HUES48 (cell line): ENCODE data around the gene MAP3K2.
A peak's percentile ranks its signal among the peaks of the same experiment; 100 is the strongest.
"Not testable (repeated sequence)": the region's sequence is repeated elsewhere in the genome, so short reads cannot be mapped to it uniquely, and the experiment has no call there.

Experiments
- H3K27ac ChIP-seq: one replicate; pipeline ENCODE4 v1.7.0; 2013; ENCODE audit warnings: low read depth, low read length, inconsistent platforms
- H3K27me3 ChIP-seq: 2 replicates; pipeline ENCODE4 v1.6.1; 2013; ENCODE audit warnings: mild to moderate bottlenecking, low read length; ENCODE audit not compliant: control insufficient read depth, insufficient read depth
- H3K36me3 ChIP-seq: 2 replicates; pipeline ENCODE4 v1.6.1; 2013; ENCODE audit warnings: low read length; ENCODE audit not compliant: control insufficient read depth, insufficient read depth
- H3K4me1 ChIP-seq: 2 replicates; pipeline ENCODE4 v1.6.1; 2013; ENCODE audit warnings: mild to moderate bottlenecking, low read length; ENCODE audit not compliant: control insufficient read depth, insufficient read depth
- H3K4me3 ChIP-seq: 2 replicates; pipeline ENCODE4 v1.5.1; 2013; ENCODE audit warnings: mild to moderate bottlenecking, low read depth, low read length
- H3K9ac ChIP-seq: 2 replicates; pipeline ENCODE4 v1.6.1; 2013; ENCODE audit warnings: mild to moderate bottlenecking, low read depth, low read length, moderate library complexity
- H3K9me3 ChIP-seq: 2 replicates; pipeline ENCODE4 v1.6.1; 2013; ENCODE audit warnings: low read length; ENCODE audit not compliant: control insufficient read depth, insufficient read depth

Gene MAP3K2

DNA sequence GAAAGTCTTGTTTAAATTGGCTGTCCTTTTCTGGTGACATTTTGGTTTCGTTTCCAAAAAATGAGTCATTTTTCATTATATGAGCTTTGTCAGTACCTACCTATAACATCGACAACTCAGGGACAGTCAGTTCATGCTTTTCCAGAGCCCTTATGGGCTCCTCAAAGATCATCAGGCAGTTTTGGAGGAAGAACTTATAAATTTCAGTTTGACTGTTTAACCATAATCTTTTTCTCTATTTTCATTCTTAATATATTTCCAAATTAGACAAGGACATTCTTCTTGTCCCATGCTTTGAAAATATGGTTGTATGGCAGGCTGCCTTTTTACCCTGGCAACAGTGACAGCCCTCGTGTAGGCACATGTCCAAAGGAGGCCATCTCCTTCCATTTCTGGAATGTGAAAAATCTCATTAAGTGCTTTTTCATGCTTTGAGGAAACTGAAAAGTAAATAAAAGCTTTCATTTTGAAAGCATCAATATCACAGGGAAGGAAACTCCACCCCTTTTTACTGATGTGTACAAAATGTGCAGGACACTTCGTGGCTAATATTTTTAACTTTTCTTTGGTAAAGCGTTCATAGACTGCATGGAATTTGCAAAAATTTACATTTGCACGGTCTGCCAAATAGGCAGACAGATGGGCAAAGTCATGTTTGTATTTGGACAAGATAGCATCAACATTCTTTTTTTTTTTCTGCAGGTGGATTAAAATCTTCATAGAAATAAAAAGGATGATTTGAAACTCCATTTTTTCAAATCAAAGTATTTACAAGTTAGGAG is 23.3 kb upstream of the MAP3K2 start:
- H3K9me3 ChIP-seq = 0 out of 2 replicates have a peak, but pooled peaks cover 2% of the 10 kb centered on the region
- no peak overlapping the region for H3K27ac ChIP-seq
- H3K4me1 ChIP-seq = peaks cover 3% of the 10 kb centered on the region; the same call in 1 of the 2 replicates
- peaks cover 16% of the 10 kb centered on the region for H3K27me3 ChIP-seq
- H3K9ac ChIP-seq = no peak overlapping the region
- no peak overlapping the region for H3K4me3 ChIP-seq
- no peaks in the 10 kb centered on the region for H3K36me3 ChIP-seq

DNA sequence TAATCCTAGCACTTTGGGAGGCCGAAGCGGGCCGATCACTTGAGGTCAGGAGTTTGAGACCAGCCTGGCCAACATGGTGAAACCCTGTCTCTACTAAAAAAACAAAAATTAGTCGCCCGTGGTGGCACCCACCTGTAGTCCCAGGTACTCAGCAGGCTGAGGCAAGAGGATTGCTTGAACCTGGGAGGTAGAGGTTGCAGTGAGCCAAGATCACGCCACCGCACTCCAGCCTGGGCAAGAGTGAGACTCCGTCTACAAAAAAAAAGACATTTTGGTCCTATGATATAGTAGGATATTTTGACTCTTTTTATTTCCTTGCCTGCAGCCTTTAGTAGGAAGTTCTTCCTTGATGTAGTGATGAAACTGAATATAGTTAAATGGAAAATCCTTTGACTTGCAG is 21.9 kb upstream of the MAP3K2 start:
- H3K27ac ChIP-seq, H3K27me3 ChIP-seq, H3K4me1 ChIP-seq, H3K4me3 ChIP-seq, H3K9me3 ChIP-seq, H3K9ac ChIP-seq, H3K36me3 ChIP-seq: not testable (repeated sequence)

GRCh38 chr2:127408807-127409099 is 21.0 kb upstream of the MAP3K2 start:
- no peaks in the 10 kb centered on the region for H3K36me3 ChIP-seq
- no peak overlapping the region for H3K9ac ChIP-seq
- H3K9me3 ChIP-seq = 0 out of 2 replicates have a peak, but pooled peaks cover 2% of the 10 kb centered on the region
- H3K27ac ChIP-seq = peak overlapping the region; percentile 85
- H3K27me3 ChIP-seq = no peaks in the 10 kb centered on the region; the same call in 1 of the 2 replicates
- peak overlapping the region; percentile 66 for H3K4me3 ChIP-seq
- H3K4me1 ChIP-seq = peaks cover 8% of the 10 kb centered on the region; the same call in 1 of the 2 replicates

DNA sequence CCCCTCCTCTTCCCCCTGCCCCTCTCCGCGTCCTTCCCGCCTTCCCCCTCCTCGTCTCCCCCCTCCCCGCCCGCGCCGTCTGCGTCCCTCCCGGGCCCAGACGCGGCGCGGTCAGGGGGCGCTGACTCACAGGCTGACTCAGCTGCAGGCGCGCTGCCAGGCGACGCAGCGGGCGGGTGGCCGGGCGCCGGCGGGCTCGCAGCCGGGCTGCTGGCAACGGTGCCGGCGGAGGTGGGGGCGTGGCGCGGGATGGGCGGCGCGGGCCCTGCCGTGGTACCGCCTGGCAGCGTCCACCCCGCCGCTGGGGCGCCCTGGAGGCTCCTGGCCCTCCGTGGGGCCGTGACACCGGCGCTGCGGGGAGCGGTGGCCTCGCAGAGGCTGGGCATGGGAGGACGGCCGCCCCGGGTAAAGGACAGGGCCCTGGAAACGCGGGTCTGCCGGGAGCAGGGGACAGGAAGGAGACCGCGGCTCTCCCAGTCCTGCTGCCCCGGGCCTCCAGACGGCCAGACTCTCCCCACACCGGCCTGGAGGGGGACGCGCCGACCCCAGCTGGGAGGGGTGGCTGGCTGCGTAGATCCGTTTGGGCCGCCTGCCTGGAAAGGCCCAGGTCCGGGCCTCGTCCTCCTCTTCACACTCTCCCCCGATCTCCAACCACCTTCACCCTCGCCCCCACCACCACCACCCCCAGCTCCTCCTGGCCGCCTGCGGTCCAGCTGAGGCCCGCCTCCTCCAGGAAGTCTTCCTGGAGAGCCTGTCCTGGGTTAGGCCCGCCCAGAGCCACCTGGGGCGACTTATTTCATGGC is 20.4 kb upstream of the MAP3K2 start:
- no peaks in the 10 kb centered on the region; the same call in 1 of the 2 replicates for H3K27me3 ChIP-seq
- peak overlapping the region; percentile 66 for H3K4me3 ChIP-seq
- 0 out of 2 replicates have a peak, but pooled peaks cover 2% of the 10 kb centered on the region for H3K9me3 ChIP-seq
- H3K36me3 ChIP-seq = no peaks in the 10 kb centered on the region
- peak overlapping the region; percentile 44; the same call in 1 of the 2 replicates for H3K9ac ChIP-seq
- peak overlapping the region; percentile 85 for H3K27ac ChIP-seq
- peaks cover 8% of the 10 kb centered on the region; the same call in 1 of the 2 replicates for H3K4me1 ChIP-seq

- Histone ChIP-seq H3K4me1 (peaks cover 8% of the 10 kb centered on the region; the same call in 1 of the 2 replicates), H3K4me3 (peak overlapping the region; percentile 66), H3K36me3 (no peaks in the 10 kb centered on the region), H3K9ac (no peak overlapping the region), H3K9me3 (no peaks in the 10 kb centered on the region), H3K27ac (no peak overlapping the region), H3K27me3 (no peaks in the 10 kb centered on the region; the same call in 1 of the 2 replicates)
Measured at GRCh38 chr2:127407661-127408003, 19.9 kb upstream of the MAP3K2 start.

DNA sequence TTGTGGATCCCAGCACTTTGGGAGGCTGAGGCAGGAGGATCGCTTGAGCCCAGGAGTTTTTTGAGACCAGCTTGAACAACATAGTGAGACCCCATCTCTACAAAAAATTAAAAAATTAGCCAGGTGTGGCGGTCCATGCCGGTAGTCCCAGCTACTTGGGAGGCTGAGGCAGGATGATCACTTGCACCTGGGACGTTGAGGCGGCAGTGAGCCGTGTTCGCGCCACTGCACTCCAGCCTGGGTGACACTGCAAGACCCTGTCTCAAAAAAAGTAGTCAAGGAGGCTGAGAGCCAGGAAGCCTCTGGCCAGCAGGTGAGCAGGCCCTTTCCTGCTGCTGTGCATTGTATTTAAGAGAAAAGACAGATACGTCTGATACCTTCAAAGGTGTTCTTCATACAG is 19.3 kb upstream of the MAP3K2 start:
- Histone ChIP-seq H3K27me3 (no peaks in the 10 kb centered on the region; the same call in 1 of the 2 replicates), H3K4me1 (peaks cover 8% of the 10 kb centered on the region; the same call in 1 of the 2 replicates), H3K9ac (no peak overlapping the region), H3K27ac (no peak overlapping the region), H3K9me3 (no peaks in the 10 kb centered on the region), H3K36me3 (no peaks in the 10 kb centered on the region), H3K4me3 (no peak overlapping the region)

DNA sequence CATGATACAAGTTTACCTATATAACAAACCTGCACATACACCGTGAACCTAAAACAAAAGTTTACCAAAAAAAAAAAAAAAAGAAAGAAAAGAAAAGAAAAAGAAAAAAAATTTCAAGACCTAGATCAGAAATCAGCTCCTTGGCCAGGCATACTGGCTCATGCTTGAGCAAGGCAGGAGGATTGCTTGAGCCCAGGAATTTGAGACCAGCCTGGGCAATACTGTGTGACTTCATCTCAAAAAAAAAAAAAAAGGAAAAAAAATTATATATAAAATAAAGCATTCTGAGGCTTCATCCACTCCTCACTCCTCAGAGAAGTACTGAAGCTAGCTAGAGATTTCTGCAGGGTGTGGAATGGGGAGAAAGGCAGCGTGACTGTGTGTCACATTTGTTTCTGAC is 18.7 kb upstream of the MAP3K2 start:
- Histone ChIP-seq H3K4me3 (no peak overlapping the region), H3K27me3 (no peaks in the 10 kb centered on the region; the same call in 1 of the 2 replicates), H3K4me1 (peaks cover 8% of the 10 kb centered on the region; the same call in 1 of the 2 replicates), H3K9ac (no peak overlapping the region), H3K9me3 (no peaks in the 10 kb centered on the region), H3K36me3 (no peaks in the 10 kb centered on the region), H3K27ac (no peak overlapping the region)

GRCh38 chr2:127405255-127405610 is 17.5 kb upstream of the MAP3K2 start:
- no peak overlapping the region for H3K27ac ChIP-seq
- H3K27me3 ChIP-seq = no peaks in the 10 kb centered on the region; the same call in 1 of the 2 replicates
- no peak overlapping the region for H3K9ac ChIP-seq
- H3K36me3 ChIP-seq = no peaks in the 10 kb centered on the region
- peaks cover 8% of the 10 kb centered on the region; the same call in 1 of the 2 replicates for H3K4me1 ChIP-seq
- H3K4me3 ChIP-seq = no peak overlapping the region
- H3K9me3 ChIP-seq = no peaks in the 10 kb centered on the region

DNA sequence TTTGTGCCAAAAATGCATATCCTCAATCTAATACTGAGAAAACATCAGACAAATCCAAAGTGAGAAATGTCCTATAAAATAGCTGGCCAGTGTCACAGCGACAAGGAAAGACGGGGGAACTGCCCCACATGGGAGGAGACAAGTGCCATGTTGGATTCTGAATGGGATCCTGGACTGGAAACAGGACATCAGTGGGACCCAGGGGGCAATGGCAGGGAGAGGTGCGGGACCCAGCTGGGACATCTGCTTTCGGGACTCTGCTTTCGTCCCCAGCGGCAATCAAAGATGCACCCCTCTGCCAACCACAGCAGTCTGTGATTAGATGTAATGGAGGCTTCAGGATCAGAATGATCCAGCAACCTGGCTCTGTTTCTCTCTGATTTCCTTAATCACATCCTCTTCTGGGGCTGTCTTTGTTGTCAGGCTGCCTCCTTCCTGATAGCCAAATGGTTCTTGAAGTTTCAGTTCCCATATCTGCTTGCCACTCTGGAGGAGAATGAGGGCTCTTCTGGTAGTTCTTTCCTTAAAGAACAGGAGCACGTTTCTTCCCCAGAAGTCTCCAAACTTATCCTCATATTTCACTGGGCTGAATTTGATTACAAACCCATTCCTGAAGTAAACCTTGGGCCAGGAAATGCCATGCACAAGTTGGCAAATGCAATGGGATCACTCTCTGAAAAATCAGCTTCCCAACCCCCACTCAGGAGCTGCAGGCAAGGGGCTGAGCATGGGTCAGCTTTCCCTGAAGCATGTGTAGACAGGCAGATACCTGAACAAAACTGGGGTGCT is 16.9 kb upstream of the MAP3K2 start:
- Histone ChIP-seq H3K9me3 (no peaks in the 10 kb centered on the region), H3K4me3 (no peak overlapping the region), H3K9ac (no peak overlapping the region), H3K27ac (no peak overlapping the region), H3K27me3 (no peaks in the 10 kb centered on the region; the same call in 1 of the 2 replicates), H3K36me3 (no peaks in the 10 kb centered on the region), H3K4me1 (peaks cover 8% of the 10 kb centered on the region; the same call in 1 of the 2 replicates)

- Histone ChIP-seq H3K36me3 (no peaks in the 10 kb centered on the region), H3K27ac (no peak overlapping the region), H3K9ac (no peak overlapping the region), H3K9me3 (no peaks in the 10 kb centered on the region), H3K4me1 (peaks cover 8% of the 10 kb centered on the region; the same call in 1 of the 2 replicates), H3K4me3 (no peak overlapping the region), H3K27me3 (no peaks in the 10 kb centered on the region; the same call in 1 of the 2 replicates)
Measured at GRCh38 chr2:127403460-127403859, 15.7 kb upstream of the MAP3K2 start.
